SK-N-MC (cell line): ENCODE data around the gene TMEM52.

Experiments used
- DNase-seq: peaks from one replicate; pipeline ENCODE4 v3.0.0-alpha.2; 2011; ENCODE audit warnings: low read depth, low spot score
- H3K27ac ChIP-seq: fragments of 200-600 bp; sonication (generic); 2 replicates; pipeline ENCODE4 v1.5.1; 2016; ENCODE audit warnings: mixed run types
- H3K36me3 ChIP-seq: fragments of 200-600 bp; sonication (generic); 2 replicates; pipeline ENCODE4 v1.6.1; 2017; ENCODE audit warnings: antibody characterized with exemption, low read length, mixed read lengths; ENCODE audit not compliant: insufficient read depth
- H3K4me3 ChIP-seq: fragments of 200-600 bp; sonication (generic); 2 replicates; pipeline ENCODE4 v1.5.1; 2016
- H3K9ac ChIP-seq: fragments of 200-600 bp; sonication (generic); 2 replicates; pipeline ENCODE4 v1.8.0; 2017; ENCODE audit warnings: mixed run types, mixed read lengths; ENCODE audit not compliant: insufficient read length
- H3K9me3 ChIP-seq: fragments of 200-600 bp; sonication (generic); 2 replicates; pipeline ENCODE4 v1.6.1; 2017; ENCODE audit warnings: low read depth, mild to moderate bottlenecking, antibody characterized with exemption, low read length, moderate library complexity, mixed read lengths
- EZH2 ChIP-seq: fragments of 200-600 bp; sonication (generic); IDR thresholded peaks from one replicate; pipeline ENCODE4 v1.6.1; 2017; ENCODE audit warnings: antibody characterized with exemption
- FOXP2 ChIP-seq: optimal IDR thresholded peaks from 2 replicates; pipeline ENCODE3; 2011; ENCODE audit warnings: mild to moderate bottlenecking, moderate library complexity; ENCODE audit not compliant: insufficient read depth; ENCODE audit errors: extremely low read length, control extremely low read depth
- POLR2AphosphoS5 ChIP-seq: IDR thresholded peaks from 2 replicates; pipeline ENCODE4 v1.6.1; 2012; ENCODE audit warnings: mild to moderate bottlenecking, low read depth, low read length, borderline replicate concordance

TMEM52 gene

GRCh38 chr1:1880617-1881312 lies 38.3 kb downstream of the TMEM52 start:
- no peak overlapping the region for H3K9ac ChIP-seq
- TF ChIP-seq POLR2AphosphoS5 (no peak), EZH2 (no peak), FOXP2 (no peak)

GRCh38 chr1:1879942-1880341 lies 39.1 kb downstream of the TMEM52 start:
- peaks cover 63% of the 10 kb centered on the region for H3K36me3 ChIP-seq
- no peak for TF ChIP-seq EZH2
- TF ChIP-seq POLR2AphosphoS5: no peak
- TF ChIP-seq FOXP2: no peak
- no peaks in the 10 kb centered on the region; the same call in 1 of the 2 replicates for H3K9me3 ChIP-seq
- H3K27ac ChIP-seq: no peak overlapping the region
- H3K9ac ChIP-seq: no peak overlapping the region
- H3K4me3 ChIP-seq: no peak overlapping the region
- no peak for DNase-seq

More at GRCh38 chr1:1880617-1881312, 38.3 kb downstream of the TMEM52 start:
- Histone ChIP-seq H3K27ac (0 out of 2 replicates have a peak overlapping the region, but pooled peaks have one; percentile 13), H3K36me3 (peaks cover 54% of the 10 kb centered on the region), H3K9me3 (no peaks in the 10 kb centered on the region), H3K4me3 (no peak overlapping the region)
- DNase-seq: no peak

GRCh38 chr1:1877865-1878436 lies 41.1 kb downstream of the TMEM52 start:
- no peak overlapping the region for H3K4me3 ChIP-seq
- no peak overlapping the region for H3K9ac ChIP-seq
- peaks cover 74% of the 10 kb centered on the region for H3K36me3 ChIP-seq
- H3K9me3 ChIP-seq: no peaks in the 10 kb centered on the region; the same call in 1 of the 2 replicates
- no peak for DNase-seq
- TF ChIP-seq EZH2 (no peak), FOXP2 (no peak), POLR2AphosphoS5 (no peak)
- no peak overlapping the region for H3K27ac ChIP-seq

GRCh38 chr1:1876335-1876930 lies 42.6 kb downstream of the TMEM52 start:
- H3K27ac ChIP-seq: no peak overlapping the region

GRCh38 chr1:1875932-1876331 lies 43.1 kb downstream of the TMEM52 start:
- H3K9ac ChIP-seq: no peak overlapping the region
- no peak for DNase-seq
- no peak overlapping the region for H3K4me3 ChIP-seq
- TF ChIP-seq FOXP2: no peak
- TF ChIP-seq EZH2: no peak
- TF ChIP-seq POLR2AphosphoS5: no peak
- peaks cover 74% of the 10 kb centered on the region for H3K36me3 ChIP-seq
- no peaks in the 10 kb centered on the region; the same call in 1 of the 2 replicates for H3K9me3 ChIP-seq
- H3K27ac ChIP-seq: no peak overlapping the region

More at GRCh38 chr1:1876335-1876930, 42.6 kb downstream of the TMEM52 start:
- Histone ChIP-seq H3K36me3 (peaks cover 79% of the 10 kb centered on the region), H3K4me3 (no peak overlapping the region), H3K9ac (no peak overlapping the region), H3K9me3 (no peaks in the 10 kb centered on the region; the same call in 1 of the 2 replicates)
- no peak for DNase-seq
- TF ChIP-seq EZH2 (no peak), FOXP2 (no peak), POLR2AphosphoS5 (no peak)

- no peak overlapping the region for H3K9ac ChIP-seq
- H3K4me3 ChIP-seq: no peak overlapping the region
- peaks cover 68% of the 10 kb centered on the region for H3K36me3 ChIP-seq
- no peak for DNase-seq
- TF ChIP-seq EZH2: no peak
- TF ChIP-seq FOXP2: no peak
- TF ChIP-seq POLR2AphosphoS5: no peak
- H3K27ac ChIP-seq: no peak overlapping the region
- H3K9me3 ChIP-seq: no peaks in the 10 kb centered on the region; the same call in 1 of the 2 replicates
These were observed 44.2 kb downstream of the TMEM52 start for GRCh38 chr1:1874901-1875300.

- Histone ChIP-seq H3K9ac (no peak overlapping the region), H3K36me3 (peaks cover 55% of the 10 kb centered on the region)
- TF ChIP-seq POLR2AphosphoS5 (no peak), EZH2 (no peak), FOXP2 (no peak)
These were observed 45.9 kb downstream of the TMEM52 start for GRCh38 chr1:1873186-1873585.

GRCh38 chr1:1872329-1872994 lies 46.6 kb downstream of the TMEM52 start:
- peaks cover 53% of the 10 kb centered on the region for H3K36me3 ChIP-seq
- TF ChIP-seq FOXP2 (no peak), POLR2AphosphoS5 (no peak), EZH2 (no peak)
- no peak for DNase-seq
- H3K27ac ChIP-seq: no peak overlapping the region
- H3K9me3 ChIP-seq: no peaks in the 10 kb centered on the region; the same call in 1 of the 2 replicates
- H3K4me3 ChIP-seq: no peak overlapping the region
- H3K9ac ChIP-seq: no peak overlapping the region

More at GRCh38 chr1:1873186-1873585, 45.9 kb downstream of the TMEM52 start:
- H3K27ac ChIP-seq: no peak overlapping the region
- DNase-seq: no peak
- H3K4me3 ChIP-seq: no peak overlapping the region
- no peaks in the 10 kb centered on the region; the same call in 1 of the 2 replicates for H3K9me3 ChIP-seq
